ES-I3 (cell line): Measurements from ENCODE around the gene SEC61A1.

Experiments used
- H3K36me3 ChIP-seq: 2 replicates; pipeline ENCODE4 v1.6.1; 2013; ENCODE audit warnings: mild to moderate bottlenecking, low read length, control low read depth, moderate library complexity; ENCODE audit not compliant: insufficient read depth
- H3K4me1 ChIP-seq: 2 replicates; pipeline ENCODE4 v1.6.1; 2013; ENCODE audit warnings: mild to moderate bottlenecking, control low read depth, low read length; ENCODE audit not compliant: insufficient read depth
- H3K9ac ChIP-seq: 2 replicates; pipeline ENCODE4 v1.6.1; 2013; ENCODE audit warnings: low read depth, mild to moderate bottlenecking, low read length, moderate library complexity
- H3K9me3 ChIP-seq: 2 replicates; pipeline ENCODE4 v1.6.1; 2013; ENCODE audit warnings: mild to moderate bottlenecking, low read length, moderate library complexity; ENCODE audit not compliant: control insufficient read depth, insufficient read depth

Gene SEC61A1

GRCh38 chr3:128040660-128041059 lies 11.6 kb upstream of the SEC61A1 start:
- Histone ChIP-seq H3K4me1 (no peaks in the 10 kb centered on the region), H3K9ac (no peak overlapping the region), H3K36me3 (no peaks in the 10 kb centered on the region), H3K9me3 (no peaks in the 10 kb centered on the region)

- H3K4me1 ChIP-seq, result no peaks in the 10 kb centered on the region
- no peaks in the 10 kb centered on the region for H3K36me3 ChIP-seq
- no peaks in the 10 kb centered on the region for H3K9me3 ChIP-seq
- H3K9ac ChIP-seq, result no peak overlapping the region
Observed at GRCh38 chr3:128041344-128041743, 10.9 kb upstream of the SEC61A1 start.

- Histone ChIP-seq H3K9me3 (no peaks in the 10 kb centered on the region), H3K9ac (no peak overlapping the region), H3K36me3 (peaks cover 14% of the 10 kb centered on the region), H3K4me1 (peaks cover 17% of the 10 kb centered on the region; the same call in 1 of the 2 replicates)
Observed at GRCh38 chr3:128050597-128050996, 1.6 kb upstream of the SEC61A1 start.

- peaks cover 18% of the 10 kb centered on the region for H3K36me3 ChIP-seq
- H3K9me3 ChIP-seq, result no peaks in the 10 kb centered on the region
- peak overlapping the region; percentile 93 for H3K9ac ChIP-seq
- H3K4me1 ChIP-seq, result peaks cover 17% of the 10 kb centered on the region; the same call in 1 of the 2 replicates
Observed at GRCh38 chr3:128051459-128051836, 789 bp upstream of the SEC61A1 start.

- peaks cover 17% of the 10 kb centered on the region; the same call in 1 of the 2 replicates for H3K4me1 ChIP-seq
- H3K36me3 ChIP-seq, result peaks cover 24% of the 10 kb centered on the region
- no peaks in the 10 kb centered on the region for H3K9me3 ChIP-seq
- H3K9ac ChIP-seq, result peak overlapping the region; percentile 93
Observed at GRCh38 chr3:128052595-128053351, 536 bp downstream of the SEC61A1 start.

GRCh38 chr3:128053614-128054013 lies 1.4 kb downstream of the SEC61A1 start:
- Histone ChIP-seq H3K4me1 (peaks cover 17% of the 10 kb centered on the region; the same call in 1 of the 2 replicates), H3K9me3 (no peaks in the 10 kb centered on the region), H3K9ac (no peak overlapping the region; the same call in 1 of the 2 replicates), H3K36me3 (peaks cover 24% of the 10 kb centered on the region)

- H3K9ac ChIP-seq, result no peak overlapping the region
- H3K9me3 ChIP-seq, result no peaks in the 10 kb centered on the region
- peaks cover 24% of the 10 kb centered on the region for H3K36me3 ChIP-seq
- H3K4me1 ChIP-seq, result peaks cover 17% of the 10 kb centered on the region; the same call in 1 of the 2 replicates
Observed at GRCh38 chr3:128054367-128054766, 2.1 kb downstream of the SEC61A1 start.

GRCh38 chr3:128056258-128056657 lies 4.0 kb downstream of the SEC61A1 start:
- Histone ChIP-seq H3K4me1 (peaks cover 14% of the 10 kb centered on the region; the same call in 1 of the 2 replicates), H3K36me3 (peaks cover 38% of the 10 kb centered on the region), H3K9ac (no peak overlapping the region), H3K9me3 (no peaks in the 10 kb centered on the region)

GRCh38 chr3:128060473-128061381 lies 8.5 kb downstream of the SEC61A1 start:
- Histone ChIP-seq H3K36me3 (peaks cover 60% of the 10 kb centered on the region), H3K9me3 (no peaks in the 10 kb centered on the region), H3K4me1 (no peaks in the 10 kb centered on the region), H3K9ac (no peak overlapping the region)

GRCh38 chr3:128062033-128062745 lies 10.0 kb downstream of the SEC61A1 start:
- Histone ChIP-seq H3K9me3 (no peaks in the 10 kb centered on the region), H3K4me1 (no peaks in the 10 kb centered on the region), H3K36me3 (peaks cover 56% of the 10 kb centered on the region), H3K9ac (no peak overlapping the region)

GRCh38 chr3:128063865-128064264 lies 11.6 kb downstream of the SEC61A1 start:
- no peaks in the 10 kb centered on the region for H3K4me1 ChIP-seq
- no peak overlapping the region for H3K9ac ChIP-seq
- H3K36me3 ChIP-seq, result peaks cover 65% of the 10 kb centered on the region
- H3K9me3 ChIP-seq, result no peaks in the 10 kb centered on the region

- H3K36me3 ChIP-seq, result peaks cover 73% of the 10 kb centered on the region
- no peaks in the 10 kb centered on the region for H3K4me1 ChIP-seq
- H3K9me3 ChIP-seq, result no peaks in the 10 kb centered on the region
- no peak overlapping the region for H3K9ac ChIP-seq
Observed at GRCh38 chr3:128064962-128065361, 12.7 kb downstream of the SEC61A1 start.

GRCh38 chr3:128066114-128066513 lies 13.9 kb downstream of the SEC61A1 start:
- Histone ChIP-seq H3K36me3 (peaks cover 69% of the 10 kb centered on the region), H3K9ac (no peak overlapping the region), H3K4me1 (no peaks in the 10 kb centered on the region), H3K9me3 (no peaks in the 10 kb centered on the region)

- H3K4me1 ChIP-seq, result no peaks in the 10 kb centered on the region
- H3K9ac ChIP-seq, result no peak overlapping the region
- H3K36me3 ChIP-seq, result peaks cover 63% of the 10 kb centered on the region
- H3K9me3 ChIP-seq, result no peaks in the 10 kb centered on the region
Observed at GRCh38 chr3:128066676-128067075, 14.4 kb downstream of the SEC61A1 start.
